ENCODE data around the gene TSEN54.

- no peak for TF ChIP-seq CTCF (conservative IDR thresholded peaks at IDR 0.05)
- no peak for TF ChIP-seq EZH2 (IDR thresholded peaks at IDR 0.05; ENCODE audit: low read depth)
These were observed at the start of gene TSEN54 for GRCh38 chr17:75516255-75516618.

All from PC-9 (cell line).